NCI-H748 treated with DMSO at 0.1 percent for 48 hours (cell line): Measurements from ENCODE around the gene DCTPP1.
"Not testable (repeated sequence)": the region's sequence is repeated elsewhere in the genome, so short reads cannot be mapped to it uniquely, and the experiment has no call there.

Experiments used
- DNase-seq: peaks from one replicate; lab custom pipeline; 2025; lab: John Stamatoyannopoulos, UW

The DCTPP1 gene

GRCh38 chr16:30413112-30413806 is 16.6 kb downstream of the DCTPP1 start:
- no peak for DNase-seq

GRCh38 chr16:30409125-30410060 is 20.4 kb downstream of the DCTPP1 start:
- peak; percentile 66 for DNase-seq

GRCh38 chr16:30407804-30408534 is 21.9 kb downstream of the DCTPP1 start:
- no peak for DNase-seq

- peak; percentile 32 for DNase-seq
Measured at GRCh38 chr16:30407102-30407803, 22.6 kb downstream of the DCTPP1 start, which contains the start of gene ZNF771. Gene ZNF771 (plus strand): TSS chr16:30407606. CDS start chr16:30408054, 448 bp downstream.

GRCh38 chr16:30406795-30407101 is 23.1 kb downstream of the DCTPP1 start:
- no peak for DNase-seq

GRCh38 chr16:30401768-30402425 is 27.9 kb downstream of the DCTPP1 start:
- no peak for DNase-seq

GRCh38 chr16:30399435-30400186 is 30.2 kb downstream of the DCTPP1 start:
- no peak for DNase-seq

GRCh38 chr16:30398661-30399434 is 31.0 kb downstream of the DCTPP1 start:
- DNase-seq: no peak

GRCh38 chr16:30397776-30398660 is 31.8 kb downstream of the DCTPP1 start:
- DNase-seq: no peak

GRCh38 chr16:30397056-30397455 is 32.8 kb downstream of the DCTPP1 start:
- no peak for DNase-seq

GRCh38 chr16:30396627-30397026 is 33.2 kb downstream of the DCTPP1 start:
- not testable (repeated sequence) for DNase-seq

GRCh38 chr16:30395992-30396585 is 33.7 kb downstream of the DCTPP1 start:
- DNase-seq: no peak

GRCh38 chr16:30395155-30395991 is 34.5 kb downstream of the DCTPP1 start, which contains the start of gene ZNF48:
Gene ZNF48 (plus strand): TSS chr16:30395420. CDS start chr16:30395795, 375 bp downstream.
- DNase-seq: peak; percentile 69

GRCh38 chr16:30394592-30395154 is 35.2 kb downstream of the DCTPP1 start:
- DNase-seq: no peak

- DNase-seq: no peak
Measured at GRCh38 chr16:30383521-30383920, 46.3 kb downstream of the DCTPP1 start.

GRCh38 chr16:30382111-30382881 is 47.5 kb downstream of the DCTPP1 start, which contains the start of gene SEPTIN1:
Gene SEPTIN1 (minus strand): TSS chr16:30382561. CDS start chr16:30382542, 19 bp downstream.
- DNase-seq: no peak
